A549 (cell line): Measurements from ENCODE around the gene TXNRD1. TPM values are rescaled to one million over a fixed set of nuclear protein-coding genes. Genes with fewer than 3 reads are reported as not detected.

Experiments used
- ATAC-seq, 2 experiments: fragments of 200-7000 bp in 1 of 2; fragments of >200 bp in 1 of 2; cut with Nextera tagmentation in 1 of 2; cut with Tn5 transposase in 1 of 2; 3 replicates each; pipeline versions ENCODE4 v1.8.0 to v1.9.1; 2018 to 2020; ENCODE audit warnings: mild to moderate bottlenecking in 1 of 2, moderate library complexity in 1 of 2
- CTCF ChIA-PET: fragments of 300-600 bp; sonication (Branson Sonifier 250); formaldehyde crosslinking; extraction: SDS; loops from one replicate; lab custom pipeline; 2021; ENCODE audit warnings: antibody characterized with exemption, inconsistent platforms; lab: Yijun Ruan, JAX
- POLR2A ChIA-PET: fragments of 350-600 bp; formaldehyde crosslinking; extraction: SDS; loops from one replicate; lab custom pipeline; 2021; ENCODE audit warnings: antibody characterized with exemption, inconsistent platforms; lab: Yijun Ruan, JAX
- DNase-seq, 2 experiments: peaks; one replicate each; pipeline versions ENCODE4 v3.0.0 to v3.0.0-alpha.2; 2011 to 2016; ENCODE audit warnings: low read depth in 1 of 2, low spot score in 1 of 2
- FAIRE-seq: peaks from 2 replicates; lab custom pipeline; 2011; peaks lifted over from hg19 to GRCh38; lab: Jason Lieb, UNC
- H3K27ac ChIP-seq, 2 experiments: fragments of >200 bp; sonication (Bioruptor Twin); formaldehyde crosslinking; 3 replicates each; pipeline ENCODE4 v1.5.1; 2016 to 2017
- H3K4me1 ChIP-seq: fragments of >200 bp; sonication (Bioruptor Twin); formaldehyde crosslinking; 3 replicates; pipeline ENCODE4 v1.6.1; 2016
- H3K4me2 ChIP-seq: fragments of >200 bp; sonication (Bioruptor Twin); formaldehyde crosslinking; 3 replicates; pipeline ENCODE4 v1.6.1; 2016
- H3K4me3 ChIP-seq: fragments of >200 bp; sonication (Bioruptor Twin); formaldehyde crosslinking; 3 replicates; pipeline ENCODE4 v1.5.1; 2016
- H3K9me3 ChIP-seq: fragments of >200 bp; sonication (Bioruptor Twin); formaldehyde crosslinking; 3 replicates; pipeline ENCODE4 v1.6.1; 2016
- CHD4 ChIP-seq: fragments of 200-600 bp; sonication (generic); IDR thresholded peaks from 2 replicates; pipeline ENCODE4 v1.6.1; 2016; ENCODE audit warnings: antibody characterized with exemption, mild to moderate bottlenecking, borderline replicate concordance
- EHF ChIP-seq: fragments of 250-450 bp; sonication (Bioruptor Pico); IDR thresholded peaks from 2 replicates; pipeline ENCODE4 v1.5.0; 2020; ENCODE audit warnings: mild to moderate bottlenecking
- ESRRA ChIP-seq: fragments of 150-350 bp; IDR thresholded peaks from 2 replicates; pipeline ENCODE4 v1.6.1; 2014; ENCODE audit warnings: mild to moderate bottlenecking, low read length, borderline replicate concordance
- FOSL2 ChIP-seq, 2 experiments: fragments of 450-650 bp in 1 of 2; fragments of >200 bp in 1 of 2; sonication (Bioruptor Twin) in 1 of 2; formaldehyde crosslinking; IDR thresholded peaks; 2 replicates each; pipeline versions ENCODE4 v1.5.0 to v1.6.1; 2016 to 2020; ENCODE audit warnings: mild to moderate bottlenecking in 1 of 2, moderate library complexity in 1 of 2
- GATA3 ChIP-seq: IDR thresholded peaks from 2 replicates; pipeline ENCODE4 v1.6.1; 2012; ENCODE audit warnings: borderline replicate concordance
- HDAC2 ChIP-seq: fragments of 200-600 bp; sonication (generic); IDR thresholded peaks from 2 replicates; pipeline ENCODE4 v1.6.1; 2016
- HOXA7 ChIP-seq: fragments of 250-450 bp; sonication (Bioruptor Pico); IDR thresholded peaks from 2 replicates; pipeline ENCODE4 v1.5.0; 2020; ENCODE audit warnings: mild to moderate bottlenecking, moderate library complexity
- HOXB5 ChIP-seq: fragments of 250-450 bp; sonication (Bioruptor Pico); IDR thresholded peaks from 2 replicates; pipeline ENCODE4 v1.5.0; 2020; ENCODE audit warnings: mild to moderate bottlenecking, moderate library complexity
- JUNB ChIP-seq: fragments of >200 bp; sonication (Bioruptor Twin); formaldehyde crosslinking; IDR thresholded peaks from 2 replicates; pipeline ENCODE4 v1.6.1; 2016
- KDM1A ChIP-seq: fragments of 200-600 bp; sonication (generic); IDR thresholded peaks from 2 replicates; pipeline ENCODE4 v1.6.1; 2016; ENCODE audit warnings: low read depth, mild to moderate bottlenecking
- KDM5A ChIP-seq: fragments of 200-600 bp; sonication (generic); IDR thresholded peaks from 2 replicates; pipeline ENCODE4 v1.6.1; 2016; ENCODE audit warnings: antibody characterized with exemption, mild to moderate bottlenecking
- MAX ChIP-seq: IDR thresholded peaks from 2 replicates; pipeline ENCODE4 v1.6.1; 2012
- NFE2L2 ChIP-seq: fragments of 150-350 bp; conservative IDR thresholded peaks from 2 replicates; pipeline ENCODE4 v1.6.1; 2014; ENCODE audit warnings: low read length
- POLR2AphosphoS2 ChIP-seq: conservative IDR thresholded peaks from 2 replicates; pipeline ENCODE4 v1.6.1; 2012; ENCODE audit warnings: low read length, improper control_type of control experiment, inconsistent platforms
- RCOR1 ChIP-seq: fragments of 150-350 bp; IDR thresholded peaks from 2 replicates; pipeline ENCODE4 v1.6.1; 2014; ENCODE audit warnings: antibody characterized with exemption, low read length, low read depth
- REST ChIP-seq: fragments of 200-600 bp; sonication (generic); IDR thresholded peaks from 2 replicates; pipeline ENCODE4 v1.6.1; 2016; ENCODE audit warnings: antibody characterized with exemption, mild to moderate bottlenecking, moderate library complexity
- RFX5 ChIP-seq: fragments of 450-650 bp; IDR thresholded peaks from 2 replicates; pipeline ENCODE4 v1.7.1; 2014; ENCODE audit warnings: antibody characterized with exemption, mild to moderate bottlenecking, moderate library complexity
- SREBF2 ChIP-seq: fragments of 450-650 bp; IDR thresholded peaks from 2 replicates; pipeline ENCODE4 v1.6.1; 2014; ENCODE audit warnings: mild to moderate bottlenecking, moderate library complexity
- TFCP2L1 ChIP-seq: fragments of 250-450 bp; sonication (Bioruptor Pico); IDR thresholded peaks from 2 replicates; pipeline ENCODE4 v1.5.0; 2021; ENCODE audit warnings: mild to moderate bottlenecking
- USF2 ChIP-seq: fragments of 450-650 bp; IDR thresholded peaks from 2 replicates; pipeline ENCODE4 v1.6.1; 2014; ENCODE audit warnings: antibody characterized with exemption
- ZNF302 ChIP-seq: fragments of 250-450 bp; sonication (Bioruptor Pico); IDR thresholded peaks from 2 replicates; pipeline ENCODE4 v1.9.0; 2021; ENCODE audit warnings: inconsistent platforms, mild to moderate bottlenecking, moderate library complexity
- ZSCAN20 ChIP-seq: fragments of 250-450 bp; sonication (Bioruptor Pico); IDR thresholded peaks from 2 replicates; pipeline ENCODE4 v1.8.0; 2022; ENCODE audit warnings: mild to moderate bottlenecking, moderate library complexity
- WGBS: methylation state at CpG from one replicate; pipeline ENCODE4 v1.1.6; 2017; ENCODE audit errors: missing lambda C conversion rate; 5-methylcytosine and 5-hydroxymethylcytosine counted together
- polyA plus RNA-seq, 4 experiments: library from polyadenylated mRNA; depleted of rRNA in 3 of 4; stranded (reverse); fragments of >200 nt; fragmentation: RNase III in 1 of 4; extraction: RNeasy Plus Mini Kit Qiagen cat#74134 plus additional on column Dnase treatment in 1 of 4; gene quantifications; 2 replicates in 3 of 4; 3 replicates in 1 of 4; pipeline ENCODE4 v1.2.3, GENCODE V29; 2011 to 2017

TXNRD1 gene
- polyA plus RNA-seq, 2 of the 4 experiments (the other 2 are of a cell fraction): 899 to 1,230 TPM

GRCh38 chr12:104183443-104183842, 32.1 kb upstream of the TXNRD1 start:
- peak overlapping the region in 1 of 2 experiments; percentile 85; a peak in 4 of 6 replicates for H3K27ac ChIP-seq
- H3K4me1 ChIP-seq: peaks cover 46% of the 10 kb centered on the region
- H3K9me3 ChIP-seq: peaks cover 12% of the 10 kb centered on the region
- H3K4me3 ChIP-seq: no peak overlapping the region
- TF ChIP-seq CHD4 (no peak), RFX5 (no peak), NFE2L2 (no peak), USF2 (no peak), ZNF302 (CRISPR knock-in tag) (no peak), ESRRA (no peak), MAX (no peak)
- TF ChIP-seq, all 56 proteins: peak for 0
- ChIA-PET CTCF (interaction anchor here (1.5 kb wide), 2 partner anchors 11 to 22 kb away, joined by 4 read pairs; no protein-coding TSS in a partner anchor), POLR2A (no interaction called here)
- no peak overlapping the region for H3K4me2 ChIP-seq
- DNase-seq (no peak), FAIRE-seq (no peak), ATAC-seq (no peak)
- WGBS: 97% methylated on average over 3 of the region's 3 CpGs

- DNase-seq (no peak), FAIRE-seq (no peak), ATAC-seq (peak; percentile 37 to 48; a peak in 3 of 6 replicates)
- WGBS: 90% methylated on average over 18 of the region's 18 CpGs
- H3K4me2 ChIP-seq: no peak overlapping the region
- H3K27ac ChIP-seq: peak overlapping the region in 1 of 2 experiments; percentile 48; a peak in 3 of 6 replicates
- H3K4me3 ChIP-seq: no peak overlapping the region
- H3K9me3 ChIP-seq: peaks cover 12% of the 10 kb centered on the region
- 0 out of 3 replicates have a peak, but pooled peaks cover 6% of the 10 kb centered on the region for H3K4me1 ChIP-seq
- ChIA-PET POLR2A (no interaction called here), CTCF (interaction anchor here (0.7 to 1.7 kb wide), 3 partner anchors 10 to 81 kb away, joined by 3 to 6 read pairs (median 3); no protein-coding TSS in a partner anchor)
- TF ChIP-seq EHF (CRISPR knock-in tag): no peak
- TF ChIP-seq FOSL2 (IDR thresholded peaks at IDR 0.05): no peak
- no peak for TF ChIP-seq FOSL2 (CRISPR knock-in tag; IDR thresholded peaks at IDR 0.05)
- no peak for TF ChIP-seq SREBF2
- no peak for TF ChIP-seq GATA3
- no peak for TF ChIP-seq KDM1A
- no peak for TF ChIP-seq HDAC2
- TF ChIP-seq HOXA7 (CRISPR knock-in tag): no peak
Measured at GRCh38 chr12:104187446-104188155, 28.0 kb upstream of the TXNRD1 start.

- Histone ChIP-seq H3K4me3 (no peak overlapping the region), H3K27ac (no peak overlapping the region), H3K4me2 (no peak overlapping the region), H3K9me3 (peaks cover 7% of the 10 kb centered on the region), H3K4me1 (peaks cover 11% of the 10 kb centered on the region; the same call in 1 of the 3 replicates)
- WGBS: 88% methylated on average over 3 of the region's 3 CpGs
- no peak for ATAC-seq
- ChIA-PET POLR2A (no interaction called here), CTCF (interaction anchor here (0.7 to 1.1 kb wide), 3 partner anchors 11 to 644 kb away, joined by 3 read pairs; no protein-coding TSS in a partner anchor)
- TF ChIP-seq KDM5A (no peak), POLR2AphosphoS2 (no peak), EHF (CRISPR knock-in tag) (no peak), REST (no peak), RCOR1 (no peak), HOXB5 (CRISPR knock-in tag) (no peak), TFCP2L1 (CRISPR knock-in tag) (no peak), ZSCAN20 (CRISPR knock-in tag) (no peak), CHD4 (no peak), JUNB (no peak)
- no peak for DNase-seq
- no peak for FAIRE-seq
Measured at GRCh38 chr12:104188534-104188933, 27.0 kb upstream of the TXNRD1 start.
